ENCODE measurements around the gene SFTPB.
A peak's percentile ranks its signal among the peaks of the same experiment; 100 is the strongest.

SFTPB gene

GRCh38 chr2:85695691-85696668, 28.0 kb upstream of the SFTPB start:
- no peak for DNase-seq
- TF ChIP-seq GATA1 (IDR thresholded peaks at IDR 0.05; ENCODE audit: low read depth, low read length) (no peak), POLR2A (IDR thresholded peaks at IDR 0.05; ENCODE audit: low read length) (no peak)

- TF ChIP-seq POLR2A (IDR thresholded peaks at IDR 0.05; ENCODE audit: low read length) (no peak), GATA1 (IDR thresholded peaks at IDR 0.05; ENCODE audit: low read depth, low read length) (no peak)
These were observed 27.1 kb upstream of the SFTPB start for GRCh38 chr2:85695121-85695520.

GRCh38 chr2:85694052-85695025, 26.3 kb upstream of the SFTPB start, which contains the start of gene GNLY:
TSS of gene GNLY (plus strand) at chr2:85694358. CDS start at chr2:85694419, 61 bp downstream.
- no peak for DNase-seq
- no peak for TF ChIP-seq POLR2A (IDR thresholded peaks at IDR 0.05; ENCODE audit: low read length)
- no peak for TF ChIP-seq GATA1 (IDR thresholded peaks at IDR 0.05; ENCODE audit: low read depth, low read length)

More at GRCh38 chr2:85695121-85695520, 27.1 kb upstream of the SFTPB start:
- DNase-seq: no peak

- TF ChIP-seq GATA1 (IDR thresholded peaks at IDR 0.05; ENCODE audit: low read depth, low read length) (no peak), POLR2A (IDR thresholded peaks at IDR 0.05; ENCODE audit: low read length) (no peak)
- DNase-seq: no peak
These were observed 24.1 kb upstream of the SFTPB start for GRCh38 chr2:85692039-85692645.

GRCh38 chr2:85690932-85691331, 22.9 kb upstream of the SFTPB start:
- no peak for DNase-seq
- no peak for TF ChIP-seq POLR2A (IDR thresholded peaks at IDR 0.05; ENCODE audit: low read length)
- TF ChIP-seq GATA1 (IDR thresholded peaks at IDR 0.05; ENCODE audit: low read depth, low read length): no peak

GRCh38 chr2:85684806-85685205, 16.8 kb upstream of the SFTPB start:
- no peak for TF ChIP-seq GATA1 (IDR thresholded peaks at IDR 0.05; ENCODE audit: low read depth, low read length)
- TF ChIP-seq POLR2A (IDR thresholded peaks at IDR 0.05; ENCODE audit: low read length): no peak

GRCh38 chr2:85684380-85684779, 16.4 kb upstream of the SFTPB start:
- DNase-seq: no peak

More at GRCh38 chr2:85684806-85685205, 16.8 kb upstream of the SFTPB start:
- no peak for DNase-seq

GRCh38 chr2:85682378-85682777, 14.4 kb upstream of the SFTPB start:
- TF ChIP-seq GATA1 (IDR thresholded peaks at IDR 0.05; ENCODE audit: low read depth, low read length): no peak
- TF ChIP-seq POLR2A (IDR thresholded peaks at IDR 0.05; ENCODE audit: low read length): no peak
- no peak for DNase-seq

More at GRCh38 chr2:85684380-85684779, 16.4 kb upstream of the SFTPB start:
- TF ChIP-seq POLR2A (IDR thresholded peaks at IDR 0.05; ENCODE audit: low read length): no peak
- TF ChIP-seq GATA1 (IDR thresholded peaks at IDR 0.05; ENCODE audit: low read depth, low read length): no peak

GRCh38 chr2:85681776-85682175, 13.8 kb upstream of the SFTPB start:
- no peak for DNase-seq
- TF ChIP-seq POLR2A (IDR thresholded peaks at IDR 0.05; ENCODE audit: low read length) (no peak), GATA1 (IDR thresholded peaks at IDR 0.05; ENCODE audit: low read depth, low read length) (no peak)

- no peak for DNase-seq
- TF ChIP-seq POLR2A (IDR thresholded peaks at IDR 0.05; ENCODE audit: low read length) (no peak), GATA1 (IDR thresholded peaks at IDR 0.05; ENCODE audit: low read depth, low read length) (no peak)
These were observed 13.4 kb upstream of the SFTPB start for GRCh38 chr2:85681372-85681763.

- TF ChIP-seq POLR2A (IDR thresholded peaks at IDR 0.05; ENCODE audit: low read length) (no peak), GATA1 (IDR thresholded peaks at IDR 0.05; ENCODE audit: low read depth, low read length) (no peak)
- DNase-seq: no peak
These were observed 12.8 kb upstream of the SFTPB start for GRCh38 chr2:85680707-85681371.

- DNase-seq: peak; percentile 71 to 83
- TF ChIP-seq POLR2A (IDR thresholded peaks at IDR 0.05; ENCODE audit: low read length) (no peak), GATA1 (IDR thresholded peaks at IDR 0.05; ENCODE audit: low read depth, low read length) (no peak)
These were observed 11.0 kb upstream of the SFTPB start for GRCh38 chr2:85678794-85679672.
